Measurements from ENCODE around the gene AMPH. TPM values are rescaled to one million over a fixed set of nuclear protein-coding genes. Genes with fewer than 3 reads are reported as not detected.

Gene AMPH
- total RNA-seq, 1 donor from 2014 or later, result 32.4 TPM

GRCh38 chr7:38637957-38638356 lies 6.8 kb upstream of the AMPH start:
- no peak for DNase-seq (ENCODE audit: low read depth, low spot score)
- Mint-ChIP-seq H3K36me3 (ENCODE audit: low read depth) (no peaks in the 10 kb centered on the region), H3K9me3 (peaks cover 3% of the 10 kb centered on the region), H3K27ac (ENCODE audit: unreplicated experiment) (no peak overlapping the region), H3K4me3 (no peak overlapping the region), H3K4me1 (no peaks in the 10 kb centered on the region), H3K27me3 (ENCODE audit: low read depth) (peaks cover 6% of the 10 kb centered on the region)
- no peak for TF ChIP-seq CTCF (conservative IDR thresholded peaks at IDR 0.05)

DNA sequence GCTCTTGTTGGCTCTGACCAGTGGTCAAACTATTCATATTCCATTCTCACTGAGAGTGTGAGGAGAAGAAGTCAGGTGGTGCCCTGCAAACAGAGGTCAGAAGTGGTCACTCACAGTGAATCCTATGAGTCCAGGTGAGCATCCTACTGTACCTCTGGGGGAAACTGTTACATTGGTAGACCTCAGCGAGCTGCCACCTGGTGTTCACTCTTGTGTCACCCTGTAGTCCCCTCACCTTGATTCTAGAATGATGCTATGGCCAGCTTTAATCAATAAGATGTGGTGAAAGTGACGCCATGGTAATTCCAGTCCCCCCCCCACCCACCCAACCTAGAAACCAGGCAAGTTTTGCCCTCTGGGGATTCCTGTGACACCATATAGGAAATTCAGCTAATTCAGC lies 1.2 kb upstream of the AMPH start:
- H3K4me3 Mint-ChIP-seq, result peak overlapping the region; percentile 68
- H3K4me1 Mint-ChIP-seq, result peaks cover 19% of the 10 kb centered on the region
- DNase-seq (ENCODE audit: low read depth, low spot score), result no peak
- no peaks in the 10 kb centered on the region for H3K9me3 Mint-ChIP-seq
- H3K27ac Mint-ChIP-seq (ENCODE audit: unreplicated experiment), result no peak overlapping the region
- H3K27me3 Mint-ChIP-seq (ENCODE audit: low read depth), result peaks cover 29% of the 10 kb centered on the region
- TF ChIP-seq CTCF (conservative IDR thresholded peaks at IDR 0.05), result no peak
- no peaks in the 10 kb centered on the region for H3K36me3 Mint-ChIP-seq (ENCODE audit: low read depth)

DNA sequence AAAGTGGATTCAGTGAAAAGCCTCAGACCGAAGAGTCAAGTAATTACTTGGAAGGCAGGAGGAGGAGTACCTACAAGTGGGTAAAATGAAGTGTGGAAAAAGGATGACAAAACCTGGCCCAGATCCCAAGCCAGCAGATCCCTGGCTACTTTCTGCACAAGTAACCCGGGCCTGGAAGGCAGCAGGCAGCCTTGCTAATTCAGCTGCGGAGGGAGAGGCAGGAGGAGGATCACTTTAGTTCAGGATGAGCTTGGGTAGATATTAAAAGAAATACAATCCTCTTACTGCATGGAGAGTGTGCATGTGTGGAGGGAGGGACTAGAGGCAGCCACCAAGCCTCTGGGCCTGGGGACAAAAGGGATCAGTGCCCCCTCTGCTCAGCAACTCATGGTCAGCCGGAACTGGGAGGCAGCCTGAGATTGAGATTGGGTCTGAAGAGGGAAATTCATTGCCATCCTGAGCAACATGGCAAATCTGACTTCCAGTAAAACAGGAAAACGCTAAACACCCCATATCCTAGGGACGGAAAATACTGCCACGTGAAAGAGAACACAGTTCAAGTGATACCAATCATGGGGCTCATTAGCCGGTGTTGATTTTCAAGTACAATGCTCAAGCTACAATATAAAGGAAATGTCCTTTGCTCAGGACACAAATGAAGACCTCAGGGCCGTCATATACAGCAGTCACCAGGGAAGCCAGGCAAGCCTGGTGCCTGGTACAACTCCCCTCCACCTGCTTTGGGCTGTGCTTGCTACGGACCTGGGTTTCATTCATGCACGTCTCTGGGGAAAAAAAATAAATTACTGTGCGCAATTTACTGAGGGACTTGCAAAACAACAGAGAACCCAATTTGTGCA lies 1.3 kb downstream of the AMPH start:
- peaks cover 29% of the 10 kb centered on the region for H3K27me3 Mint-ChIP-seq (ENCODE audit: low read depth)
- peaks cover 5% of the 10 kb centered on the region for H3K9me3 Mint-ChIP-seq
- no peak overlapping the region for H3K27ac Mint-ChIP-seq (ENCODE audit: unreplicated experiment)
- H3K36me3 Mint-ChIP-seq (ENCODE audit: low read depth), result peaks cover 8% of the 10 kb centered on the region
- H3K4me1 Mint-ChIP-seq, result peaks cover 19% of the 10 kb centered on the region
- H3K4me3 Mint-ChIP-seq, result peak overlapping the region; percentile 82
- no peak for DNase-seq (ENCODE audit: low read depth, low spot score)
- no peak for TF ChIP-seq CTCF (conservative IDR thresholded peaks at IDR 0.05)

GRCh38 chr7:38628630-38629385 lies 2.4 kb downstream of the AMPH start:
- Mint-ChIP-seq H3K9me3 (peaks cover 8% of the 10 kb centered on the region), H3K4me1 (peaks cover 19% of the 10 kb centered on the region), H3K36me3 (ENCODE audit: low read depth) (peaks cover 11% of the 10 kb centered on the region), H3K27me3 (ENCODE audit: low read depth) (peaks cover 29% of the 10 kb centered on the region), H3K27ac (ENCODE audit: unreplicated experiment) (no peak overlapping the region), H3K4me3 (peak overlapping the region; percentile 82)
- DNase-seq (ENCODE audit: low read depth, low spot score), result no peak
- TF ChIP-seq CTCF (conservative IDR thresholded peaks at IDR 0.05), result no peak

DNA sequence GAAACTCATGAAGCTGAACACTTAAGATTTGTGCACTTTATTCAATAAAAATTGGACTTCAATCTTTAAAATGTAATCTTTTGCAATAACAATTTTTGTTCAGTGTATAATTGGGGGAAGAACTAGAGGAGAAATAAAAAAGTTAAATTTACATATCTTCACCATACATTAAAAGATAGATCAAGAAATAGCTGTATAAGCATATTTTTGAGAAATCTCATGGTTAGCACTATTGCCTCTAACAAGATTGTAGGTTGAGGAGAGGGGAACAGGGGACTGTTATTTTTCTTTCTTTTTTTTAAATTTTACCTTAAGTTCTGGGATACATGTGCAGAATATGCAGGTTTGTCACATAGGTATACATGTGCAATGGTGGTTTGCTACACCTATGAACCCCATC lies 5.3 kb downstream of the AMPH start:
- DNase-seq (ENCODE audit: low read depth, low spot score), result no peak
- H3K4me3 Mint-ChIP-seq, result no peak overlapping the region
- TF ChIP-seq CTCF (conservative IDR thresholded peaks at IDR 0.05), result no peak
- peaks cover 17% of the 10 kb centered on the region for H3K27me3 Mint-ChIP-seq (ENCODE audit: low read depth)
- peaks cover 11% of the 10 kb centered on the region for H3K36me3 Mint-ChIP-seq (ENCODE audit: low read depth)
- H3K9me3 Mint-ChIP-seq, result peaks cover 8% of the 10 kb centered on the region
- peaks cover 14% of the 10 kb centered on the region for H3K4me1 Mint-ChIP-seq
- no peak overlapping the region for H3K27ac Mint-ChIP-seq (ENCODE audit: unreplicated experiment)

Data from neural crest cell (in vitro differentiated cells).